Neutrophil (primary cell): ENCODE measurements around the gene RNF31.

Experiments
- H3K27ac ChIP-seq: fragments of 200-600 bp; sonication (generic); 2 replicates; pipeline ENCODE4 v1.5.1; 2016; ENCODE audit warnings: mild to moderate bottlenecking, moderate library complexity
- H3K27me3 ChIP-seq: fragments of 200-600 bp; sonication (generic); 2 replicates; pipeline ENCODE4 v1.6.0; 2016; ENCODE audit warnings: mild to moderate bottlenecking
- H3K36me3 ChIP-seq: fragments of 200-600 bp; sonication (generic); 2 replicates; pipeline ENCODE4 v1.5.1; 2017
- H3K4me1 ChIP-seq, 2 experiments: fragments of 200-600 bp in 1 of 2; sonication (generic) in 1 of 2; 1 replicate in 1 of 2; 2 replicates in 1 of 2; pipeline versions ENCODE4 v1.5.1 to v1.6.1; 2013 to 2016; ENCODE audit warnings: low read depth in 1 of 2, low read length in 1 of 2, mild to moderate bottlenecking in 1 of 2, moderate library complexity in 1 of 2; ENCODE audit not compliant: control insufficient read depth in 1 of 2, insufficient read depth in 1 of 2
- H3K4me3 ChIP-seq, 2 experiments: fragments of 200-600 bp in 1 of 2; sonication (generic) in 1 of 2; 1 replicate in 1 of 2; 2 replicates in 1 of 2; pipeline ENCODE4 v1.5.1; 2013 to 2016; ENCODE audit warnings: low read depth in 1 of 2, low read length in 1 of 2, mild to moderate bottlenecking in 1 of 2, moderate library complexity in 1 of 2
- H3K9me3 ChIP-seq: fragments of 200-600 bp; sonication (generic); 2 replicates; pipeline ENCODE4 v1.5.1; 2016
- TF ChIP-seq, protein P1 (sequence below): fragments of 200-600 bp; sonication (generic); IDR thresholded peaks from 2 replicates; pipeline ENCODE4 v1.5.1; 2016; ENCODE audit warnings: antibody characterized with exemption

The RNF31 gene

DNA sequence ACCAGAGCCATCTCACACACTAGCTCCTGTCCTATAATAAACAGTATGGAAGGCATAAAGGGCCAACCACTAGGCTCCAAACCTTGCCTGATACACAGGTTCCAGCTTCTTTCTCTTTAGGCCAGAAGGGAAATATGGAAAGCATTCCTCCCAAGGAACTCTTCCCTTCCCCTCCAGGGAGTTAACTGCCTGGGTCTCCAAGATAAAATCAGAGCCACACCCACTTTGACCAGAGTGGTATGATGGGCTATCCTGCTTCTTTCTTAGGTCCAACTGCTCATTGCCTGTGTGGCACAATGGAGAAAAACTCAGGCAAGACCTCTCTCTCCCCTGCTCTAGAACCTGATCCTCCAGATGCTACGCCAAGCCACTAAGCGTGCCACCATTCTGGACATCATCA lies 60.3 kb downstream of the RNF31 start:
- Histone ChIP-seq H3K36me3 (peaks cover 58% of the 10 kb centered on the region), H3K27ac (no peak overlapping the region), H3K27me3 (no peaks in the 10 kb centered on the region), H3K4me3 (no peak overlapping the region), H3K4me1 (peaks cover 0 to 5% of the 10 kb centered on the region in 2 experiments), H3K9me3 (no peaks in the 10 kb centered on the region)
- TF ChIP-seq, protein P1, sequence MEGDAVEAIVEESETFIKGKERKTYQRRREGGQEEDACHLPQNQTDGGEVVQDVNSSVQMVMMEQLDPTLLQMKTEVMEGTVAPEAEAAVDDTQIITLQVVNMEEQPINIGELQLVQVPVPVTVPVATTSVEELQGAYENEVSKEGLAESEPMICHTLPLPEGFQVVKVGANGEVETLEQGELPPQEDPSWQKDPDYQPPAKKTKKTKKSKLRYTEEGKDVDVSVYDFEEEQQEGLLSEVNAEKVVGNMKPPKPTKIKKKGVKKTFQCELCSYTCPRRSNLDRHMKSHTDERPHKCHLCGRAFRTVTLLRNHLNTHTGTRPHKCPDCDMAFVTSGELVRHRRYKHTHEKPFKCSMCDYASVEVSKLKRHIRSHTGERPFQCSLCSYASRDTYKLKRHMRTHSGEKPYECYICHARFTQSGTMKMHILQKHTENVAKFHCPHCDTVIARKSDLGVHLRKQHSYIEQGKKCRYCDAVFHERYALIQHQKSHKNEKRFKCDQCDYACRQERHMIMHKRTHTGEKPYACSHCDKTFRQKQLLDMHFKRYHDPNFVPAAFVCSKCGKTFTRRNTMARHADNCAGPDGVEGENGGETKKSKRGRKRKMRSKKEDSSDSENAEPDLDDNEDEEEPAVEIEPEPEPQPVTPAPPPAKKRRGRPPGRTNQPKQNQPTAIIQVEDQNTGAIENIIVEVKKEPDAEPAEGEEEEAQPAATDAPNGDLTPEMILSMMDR: no peak
